GM18526 (cell line): ENCODE measurements around the gene PKDCC.

Experiments used
- POLR2A ChIP-seq: IDR thresholded peaks from 3 replicates; pipeline ENCODE4 v1.6.1; 2011; ENCODE audit not compliant: insufficient read length; ENCODE audit errors: extremely low read depth

Gene PKDCC

DNA sequence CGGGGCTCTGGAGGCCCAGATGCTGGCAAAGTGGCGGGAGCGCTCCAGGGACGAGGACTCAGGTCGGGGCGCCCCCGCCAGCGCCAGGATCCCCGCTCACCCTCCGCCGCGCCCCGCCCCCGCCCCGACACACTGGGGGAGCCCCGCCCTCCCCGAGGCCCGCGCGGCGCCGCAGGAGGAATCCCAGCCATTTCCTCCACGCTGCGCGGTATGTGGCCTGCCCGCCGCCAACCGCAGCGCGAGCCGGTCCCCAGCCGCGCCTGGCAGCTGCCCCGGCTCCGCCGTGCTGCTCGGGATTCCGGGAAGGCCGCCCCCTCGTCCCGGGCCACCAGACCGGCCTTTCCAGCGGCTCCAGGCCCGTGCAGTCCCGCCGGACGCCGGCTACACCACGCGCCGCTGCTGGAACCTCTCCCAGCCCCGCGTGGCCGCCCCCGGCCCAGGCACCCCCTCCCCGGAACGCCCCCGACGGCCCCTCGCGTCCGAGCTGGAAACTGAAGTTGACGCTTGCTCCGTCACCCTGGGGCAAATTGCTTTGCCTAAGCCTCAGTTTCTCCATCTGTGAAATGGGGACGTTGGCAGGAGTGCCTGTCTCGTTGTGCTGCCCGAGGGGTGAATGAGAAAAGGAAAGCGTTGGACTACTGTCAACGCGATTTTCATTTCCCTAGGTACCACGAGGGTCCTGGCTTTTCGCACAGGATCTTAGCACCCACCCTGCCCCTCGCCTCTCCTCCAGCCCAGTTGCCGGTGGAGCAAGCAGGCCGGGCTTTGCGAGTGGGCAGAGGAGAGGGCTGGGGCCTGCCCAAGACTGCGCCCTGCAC is 53.6 kb downstream of the PKDCC start:
- TF ChIP-seq POLR2A = peak; percentile 14

DNA sequence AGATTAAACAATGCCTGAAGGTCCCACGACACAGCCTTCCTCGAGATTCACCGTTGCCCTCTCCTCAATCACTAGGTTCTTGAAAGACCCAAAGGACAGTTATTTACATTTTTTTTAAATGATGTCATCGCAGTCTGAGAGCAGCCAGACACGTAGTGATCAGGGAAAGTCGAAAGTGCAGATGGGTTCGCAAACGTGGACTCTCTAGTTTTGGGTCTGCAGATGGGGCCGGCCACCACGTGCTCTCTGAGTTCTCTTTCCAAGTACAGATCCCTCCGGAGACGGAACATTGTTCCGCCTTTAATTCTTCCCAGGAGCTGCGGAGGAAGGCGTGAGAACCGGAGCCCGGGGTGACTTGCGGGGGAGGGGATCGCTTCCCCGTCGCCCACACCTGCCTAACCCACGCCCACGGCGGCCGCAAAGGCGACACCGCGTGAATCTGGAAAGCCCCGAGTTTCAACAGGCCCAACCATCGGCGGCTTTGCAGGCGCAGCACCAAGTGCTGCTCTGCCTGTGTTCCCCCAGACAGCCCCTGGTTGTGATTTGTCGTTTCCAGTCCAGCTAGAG is 54.3 kb downstream of the PKDCC start:
- TF ChIP-seq POLR2A = no peak

DNA sequence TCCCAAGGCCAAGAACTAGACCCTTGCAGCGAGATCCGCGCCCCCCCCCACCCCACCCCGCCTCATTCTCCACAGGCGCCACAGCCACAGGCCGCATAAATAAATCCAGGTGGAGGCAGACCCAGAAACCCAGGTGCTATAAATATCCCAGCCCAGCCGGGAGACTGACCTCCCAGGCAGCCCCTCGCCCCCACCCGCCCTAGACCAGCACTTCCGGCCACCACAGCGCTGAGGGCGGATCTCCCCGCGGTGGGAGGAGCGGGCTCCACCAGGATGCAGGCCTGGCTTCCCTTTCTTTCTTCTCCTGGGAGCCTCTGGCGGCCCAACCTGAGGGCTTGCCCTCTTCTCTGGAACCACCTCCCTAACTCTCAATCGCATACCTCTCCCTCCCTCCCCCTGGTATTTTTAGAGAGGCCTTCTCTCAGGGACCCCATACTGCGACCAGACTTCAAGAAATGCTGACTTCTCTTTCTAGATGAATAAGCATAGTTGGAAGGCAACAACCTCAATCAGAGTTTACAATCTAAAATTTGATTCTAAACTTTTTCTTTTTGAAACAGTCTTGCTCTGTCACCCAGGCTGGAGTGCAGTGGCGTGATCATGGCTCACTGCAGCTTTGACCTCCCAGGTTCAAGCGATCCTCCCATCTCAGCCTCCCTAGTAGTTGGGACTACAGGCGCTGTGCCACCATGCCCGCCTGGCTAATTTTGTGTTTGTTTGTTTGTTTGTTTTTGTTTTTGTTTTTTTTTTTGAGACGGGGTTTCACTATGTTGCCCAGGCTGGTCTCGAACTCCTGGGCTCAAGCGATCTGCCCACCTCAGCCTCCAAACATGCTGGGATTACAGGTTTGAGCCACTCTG is 55.0 kb downstream of the PKDCC start:
- no peak for TF ChIP-seq POLR2A

DNA sequence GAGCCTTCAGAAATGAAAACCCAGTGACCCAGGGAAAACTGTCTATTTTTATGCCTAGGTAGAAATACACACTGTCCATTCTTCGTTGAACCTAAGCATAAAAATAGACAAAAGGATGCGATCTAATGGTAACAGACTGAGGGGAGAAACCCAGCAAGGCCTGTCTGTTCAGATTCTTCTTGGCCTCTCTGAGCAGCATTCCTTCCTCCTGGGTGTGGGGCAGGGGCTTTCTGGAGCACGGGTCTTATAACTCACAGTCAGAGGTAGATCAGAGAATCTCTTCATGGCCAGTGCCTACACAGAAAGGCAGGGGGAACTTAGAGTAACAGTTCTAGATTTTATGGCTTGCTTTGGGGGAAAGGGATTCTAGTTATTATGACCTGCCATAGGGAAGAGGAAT is 56.0 kb downstream of the PKDCC start:
- no peak for TF ChIP-seq POLR2A

DNA sequence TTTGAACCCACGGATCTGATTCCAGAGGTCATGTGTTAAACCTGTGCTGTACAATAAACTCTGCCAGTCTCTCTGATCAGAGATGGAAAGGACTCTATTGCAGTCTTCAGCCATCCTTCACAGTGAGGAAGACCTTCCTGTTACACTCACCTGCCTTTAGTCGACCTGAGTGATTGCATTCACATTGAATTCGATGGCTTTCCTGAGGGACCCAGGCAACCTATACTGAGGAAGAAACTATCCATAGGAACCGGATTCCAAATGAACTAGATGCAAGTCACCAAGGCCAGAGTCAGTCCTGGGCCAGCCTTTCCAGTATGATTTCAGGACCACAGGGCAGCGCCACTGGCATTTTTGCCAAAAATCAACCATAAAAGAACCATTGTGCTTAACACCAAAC is 56.8 kb downstream of the PKDCC start:
- no peak for TF ChIP-seq POLR2A

DNA sequence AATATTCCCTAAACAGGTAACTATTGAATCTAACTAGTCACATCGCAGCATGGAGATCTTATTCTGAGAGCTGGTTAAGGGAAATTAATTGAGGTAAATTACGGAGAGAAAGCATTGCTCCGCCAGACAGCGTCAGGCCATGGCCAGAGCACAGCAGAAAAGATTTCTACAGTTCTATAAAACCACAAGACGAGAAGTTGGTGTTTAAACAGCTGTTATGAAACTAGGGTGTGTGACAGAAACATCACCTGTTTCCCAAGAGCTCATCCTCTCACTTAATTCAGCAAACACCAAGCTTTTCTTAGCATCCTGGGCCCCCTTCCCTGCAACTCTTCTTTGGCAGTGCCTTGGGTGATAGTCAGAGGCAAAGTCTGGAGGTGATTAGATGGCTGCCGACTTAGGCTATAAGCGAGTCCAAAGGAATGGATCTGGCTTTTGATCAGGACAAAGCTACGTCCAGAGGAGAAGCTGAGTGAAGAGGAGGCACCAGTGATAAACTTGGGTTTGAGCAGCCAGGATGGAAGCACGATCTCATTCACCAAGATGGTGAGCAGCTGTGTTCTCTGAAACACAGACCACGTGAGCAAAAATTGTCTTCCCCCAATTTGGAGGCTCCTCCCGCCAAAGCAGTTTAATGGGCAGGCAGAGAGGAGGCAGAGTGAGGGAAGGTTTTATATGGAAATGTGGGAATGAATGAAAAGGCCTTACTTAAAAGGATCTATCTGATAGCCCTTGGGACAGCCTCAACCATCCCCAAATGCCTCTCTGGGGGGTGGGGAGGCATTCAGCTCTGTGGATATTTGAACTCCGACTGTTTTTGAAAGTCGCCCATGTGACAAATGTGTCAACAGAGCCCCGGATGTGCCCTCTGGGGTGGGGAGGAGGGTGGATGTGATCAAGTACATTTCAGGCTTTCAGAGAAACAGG is 57.8 kb downstream of the PKDCC start:
- TF ChIP-seq POLR2A = no peak

DNA sequence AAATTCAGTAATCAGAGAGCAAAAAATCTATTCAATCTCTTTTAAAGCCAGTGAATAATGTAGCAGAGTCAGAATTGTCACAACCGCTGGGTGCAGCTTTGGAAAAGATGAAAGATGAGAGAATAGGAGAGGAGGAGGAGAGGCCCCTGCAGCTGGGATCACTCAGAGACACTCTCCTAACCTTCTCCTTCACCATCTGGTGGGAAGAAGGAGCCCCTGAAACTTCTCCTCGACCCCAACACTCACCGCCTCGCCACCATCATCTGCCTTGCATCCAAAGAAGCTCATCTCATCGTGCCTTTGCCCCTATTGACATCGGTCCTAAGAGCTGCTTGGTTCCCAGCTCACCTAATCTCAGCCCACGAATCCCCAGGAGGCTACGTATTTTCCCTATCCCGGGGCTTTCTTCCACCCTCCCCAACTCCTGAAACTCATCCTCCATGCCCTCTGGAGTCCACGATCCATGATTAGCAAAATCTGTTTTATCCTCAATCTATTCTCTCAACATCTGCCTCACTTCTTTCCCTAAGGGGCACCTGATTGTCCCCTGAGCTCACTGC is 58.5 kb downstream of the PKDCC start:
- no peak for TF ChIP-seq POLR2A

DNA sequence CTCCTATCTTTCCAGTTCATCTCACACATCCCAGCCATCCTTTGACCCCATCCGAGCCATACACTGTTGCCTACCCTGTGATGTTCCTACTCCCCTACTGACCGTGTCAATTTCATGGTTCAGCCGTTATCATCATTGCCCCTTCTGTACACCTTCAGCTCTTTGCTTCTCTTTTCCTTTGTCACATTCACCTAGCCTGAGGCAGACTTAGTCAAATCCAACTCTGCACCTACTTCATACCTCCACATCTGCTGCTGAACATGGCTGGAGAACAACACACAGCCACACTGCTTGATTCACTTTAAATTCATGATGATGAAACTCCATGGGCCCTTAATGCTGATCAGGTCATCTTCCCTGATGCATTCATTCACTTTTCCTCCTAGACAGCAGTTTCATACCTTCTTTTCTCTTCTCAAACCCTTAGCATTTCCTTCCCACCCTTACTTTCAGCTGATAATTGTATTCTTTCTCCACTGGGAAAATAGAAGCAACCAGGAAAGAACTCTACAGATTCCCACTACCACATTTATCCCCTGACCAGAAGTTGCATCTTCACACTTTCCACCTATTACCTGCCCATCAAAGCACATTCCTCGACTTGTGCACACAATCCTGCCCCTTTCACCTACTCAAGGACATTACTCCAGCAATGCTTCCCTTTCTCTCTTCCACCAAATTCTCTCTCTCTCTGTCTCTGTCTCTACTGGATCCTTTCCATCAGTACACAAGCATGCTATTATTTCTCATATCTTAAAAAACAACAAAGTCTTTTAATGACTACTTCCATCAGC is 59.6 kb downstream of the PKDCC start:
- no peak for TF ChIP-seq POLR2A
